OCI-LY7 (cell line): ENCODE measurements around the gene MAEA. TPM values are rescaled to one million over a fixed set of nuclear protein-coding genes. Genes with fewer than 3 reads are reported as not detected.

Source experiments
- BruUV-seq: library from RNA; stranded (reverse); fragments of 400-500 nt; replicated peaks from 2 replicates; lab custom pipeline; 2021; lab: Mats Ljungman, UMichigan
- CTCF ChIA-PET: fragments of 300-600 bp; sonication (Branson Sonifier 250); formaldehyde crosslinking; loops from one replicate; lab custom pipeline; 2022; ENCODE audit warnings: antibody characterized with exemption; ENCODE audit not compliant: unreplicated experiment; lab: Charles Lee
- POLR2A ChIA-PET: fragments of 300-600 bp; sonication (Branson Sonifier 250); formaldehyde crosslinking; loops from one replicate; lab custom pipeline; 2022; ENCODE audit warnings: antibody characterized with exemption; lab: Charles Lee
- DNase-seq: peaks from one replicate; pipeline ENCODE4 v3.0.0-alpha.2; 2015; ENCODE audit warnings: low spot score
- H2AFZ ChIP-seq: fragments of 200-600 bp; sonication (generic), shearing (Covaris generic); 2 replicates; pipeline ENCODE4 v1.6.1; 2014; ENCODE audit warnings: mild to moderate bottlenecking, antibody characterized with exemption, low read length, moderate library complexity
- H3K27ac ChIP-seq: fragments of 200-600 bp; sonication (generic); 2 replicates; pipeline ENCODE4 v1.5.1; 2014; ENCODE audit warnings: mixed run types, low read depth, mild to moderate bottlenecking, moderate library complexity, low read length, inconsistent platforms; ENCODE audit not compliant: poor library complexity, severe bottlenecking
- H3K36me3 ChIP-seq: fragments of 200-600 bp; sonication (generic); 2 replicates; pipeline ENCODE4 v1.6.1; 2014; ENCODE audit warnings: mild to moderate bottlenecking, antibody characterized with exemption, low read length, moderate library complexity, mixed read lengths; ENCODE audit not compliant: insufficient read depth
- H3K4me1 ChIP-seq: fragments of 200-600 bp; sonication (generic); 2 replicates; pipeline ENCODE4 v1.5.1; 2014; ENCODE audit warnings: mild to moderate bottlenecking, low read length; ENCODE audit not compliant: insufficient read depth, poor library complexity, severe bottlenecking
- H3K4me2 ChIP-seq: fragments of 200-600 bp; sonication (generic); 2 replicates; pipeline ENCODE4 v1.6.1; 2014; ENCODE audit warnings: mild to moderate bottlenecking, low read length
- H3K4me3 ChIP-seq: fragments of 200-600 bp; sonication (generic); 2 replicates; pipeline ENCODE4 v1.5.1; 2014; ENCODE audit warnings: mild to moderate bottlenecking, low read depth, low read length; ENCODE audit not compliant: poor library complexity, severe bottlenecking
- H3K79me2 ChIP-seq: fragments of 200-600 bp; sonication (generic); 2 replicates; pipeline ENCODE4 v1.6.1; 2016; ENCODE audit warnings: low read depth, mild to moderate bottlenecking, low read length, moderate library complexity, mixed read lengths; ENCODE audit not compliant: insufficient read depth
- H3K9me2 ChIP-seq: fragments of 200-600 bp; sonication (generic); 2 replicates; pipeline ENCODE4 v1.6.1; 2016; ENCODE audit warnings: mild to moderate bottlenecking, low read length, mixed read lengths; ENCODE audit not compliant: insufficient read depth
- H3K9me3 ChIP-seq: fragments of 200-600 bp; sonication (generic); 2 replicates; pipeline ENCODE4 v1.6.1; 2014; ENCODE audit warnings: mild to moderate bottlenecking, mixed run types, low read length, mixed read lengths
- H4K20me1 ChIP-seq: fragments of 200-600 bp; sonication (generic); 2 replicates; pipeline ENCODE4 v1.6.1; 2014; ENCODE audit warnings: mild to moderate bottlenecking, antibody characterized with exemption, low read length, moderate library complexity, mixed read lengths; ENCODE audit not compliant: insufficient read depth
- EZH2phosphoT487 ChIP-seq: fragments of 200-600 bp; sonication (generic); IDR thresholded peaks from 2 replicates; pipeline ENCODE4 v1.6.1; 2018; ENCODE audit warnings: low read depth, borderline replicate concordance, mild to moderate bottlenecking, mixed run types, antibody characterized with exemption, low read length, moderate library complexity, mixed read lengths
- intact Hi-C: fragments of 100-400 bp; cut with micrococcal nuclease; formaldehyde crosslinking; loops from one replicate; pipeline ENCODE4 v1.10.0; 2022; ENCODE audit not compliant: unreplicated experiment
- total RNA-seq, 2 experiments: library from RNA; depleted of rRNA in 1 of 2; stranded (reverse); fragments of >200 nt in 1 of 2; shearing (Covaris generic) in 1 of 2; gene quantifications; 2 replicates each; pipeline ENCODE4 v1.2.3, GENCODE V29; 2014 to 2022
- TF ChIP-seq, protein P1 (sequence below): fragments of 200-600 bp; sonication (generic); conservative IDR thresholded peaks from 2 replicates; pipeline ENCODE4 v1.5.1; 2014; ENCODE audit warnings: mild to moderate bottlenecking, antibody characterized with exemption, low read length, moderate library complexity, mixed read lengths

Gene MAEA
- total RNA-seq, 2 experiments from 2014 or later: 53.2 to 59.3 TPM

DNA sequence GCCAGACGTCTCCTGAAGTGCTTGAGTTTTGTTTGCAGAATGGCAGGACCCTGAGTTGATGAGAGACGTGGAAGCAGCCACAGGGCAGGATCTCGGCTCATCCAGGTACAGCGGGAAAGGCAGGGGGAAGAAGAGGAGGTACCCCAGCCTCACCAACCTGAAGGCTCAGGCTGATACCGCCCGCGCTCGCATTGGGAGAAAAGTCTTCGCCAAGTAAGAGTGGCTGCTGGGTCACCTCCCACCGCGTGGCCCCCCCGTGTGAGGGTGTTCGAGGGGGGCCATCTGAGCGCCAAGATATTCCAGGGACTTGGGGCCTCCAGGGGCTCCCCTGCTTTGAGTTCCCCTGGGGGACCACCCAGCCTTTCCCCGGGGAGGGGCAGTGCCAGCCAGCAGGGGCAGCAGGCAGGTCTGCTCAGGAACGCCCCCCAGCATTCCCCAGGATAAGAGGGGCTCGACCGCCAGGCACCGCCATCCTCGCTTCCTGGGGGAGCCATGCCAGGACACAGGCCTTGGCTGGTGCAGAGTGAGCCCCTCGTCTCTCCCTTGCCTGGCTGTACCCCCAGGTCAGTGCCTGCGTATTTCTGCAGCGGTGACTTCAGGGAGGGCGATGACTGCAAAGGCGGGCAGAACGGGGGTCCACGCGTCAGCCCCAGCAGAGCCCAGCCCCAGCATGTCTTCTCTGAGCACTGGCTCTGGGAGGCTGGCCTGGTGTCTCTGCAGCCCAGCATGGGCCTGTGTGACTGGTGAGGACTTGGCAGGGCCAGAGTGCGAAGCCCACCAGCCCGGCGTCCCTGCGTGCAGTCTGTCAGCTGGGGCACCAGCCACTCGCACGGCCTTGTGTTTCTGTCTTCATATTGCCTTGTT, 94.3 kb downstream of the MAEA start:
- POLR2A ChIA-PET: no interaction called here
- CTCF ChIA-PET: no interaction called here
- BruUV-seq: no TSS peak

DNA sequence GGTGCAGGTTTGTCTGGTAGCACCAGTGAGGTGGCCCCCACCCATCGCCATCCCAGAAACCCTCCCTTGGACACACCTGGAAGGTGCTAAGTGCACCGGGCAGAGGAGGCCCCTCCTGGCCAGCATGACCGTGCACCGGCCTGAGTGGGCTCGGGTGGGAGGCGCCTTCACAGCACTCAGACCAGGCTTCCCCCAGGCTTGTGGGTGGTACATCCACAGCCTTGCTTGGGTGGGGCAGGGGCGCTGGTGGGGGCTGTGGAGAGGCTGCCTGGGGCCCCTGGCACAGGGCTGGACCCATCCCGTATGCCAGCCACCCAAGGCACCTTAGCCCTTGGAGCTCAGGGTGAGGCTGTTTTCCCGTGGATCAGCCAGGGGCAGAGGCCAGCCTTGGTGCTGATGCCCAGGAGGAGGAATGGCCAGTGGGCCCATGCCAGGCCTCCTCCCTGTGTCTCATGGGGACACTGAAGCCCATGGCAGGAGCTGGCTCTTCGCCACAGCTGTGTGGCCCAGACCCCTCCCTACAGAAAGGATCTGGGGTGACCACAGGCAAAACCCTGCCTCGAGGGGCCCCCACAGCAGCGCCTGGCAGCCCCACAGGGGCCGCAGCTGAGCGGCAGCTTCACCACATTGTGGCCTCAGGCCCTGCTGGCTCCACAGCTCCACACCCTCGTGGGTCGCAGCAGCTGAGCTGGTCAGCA, 95.1 kb downstream of the MAEA start:
- peaks cover 17% of the 10 kb centered on the region for H3K9me3 ChIP-seq
- CTCF ChIA-PET: no interaction called here
- no peak overlapping the region for H3K4me2 ChIP-seq
- TF ChIP-seq, protein P1, sequence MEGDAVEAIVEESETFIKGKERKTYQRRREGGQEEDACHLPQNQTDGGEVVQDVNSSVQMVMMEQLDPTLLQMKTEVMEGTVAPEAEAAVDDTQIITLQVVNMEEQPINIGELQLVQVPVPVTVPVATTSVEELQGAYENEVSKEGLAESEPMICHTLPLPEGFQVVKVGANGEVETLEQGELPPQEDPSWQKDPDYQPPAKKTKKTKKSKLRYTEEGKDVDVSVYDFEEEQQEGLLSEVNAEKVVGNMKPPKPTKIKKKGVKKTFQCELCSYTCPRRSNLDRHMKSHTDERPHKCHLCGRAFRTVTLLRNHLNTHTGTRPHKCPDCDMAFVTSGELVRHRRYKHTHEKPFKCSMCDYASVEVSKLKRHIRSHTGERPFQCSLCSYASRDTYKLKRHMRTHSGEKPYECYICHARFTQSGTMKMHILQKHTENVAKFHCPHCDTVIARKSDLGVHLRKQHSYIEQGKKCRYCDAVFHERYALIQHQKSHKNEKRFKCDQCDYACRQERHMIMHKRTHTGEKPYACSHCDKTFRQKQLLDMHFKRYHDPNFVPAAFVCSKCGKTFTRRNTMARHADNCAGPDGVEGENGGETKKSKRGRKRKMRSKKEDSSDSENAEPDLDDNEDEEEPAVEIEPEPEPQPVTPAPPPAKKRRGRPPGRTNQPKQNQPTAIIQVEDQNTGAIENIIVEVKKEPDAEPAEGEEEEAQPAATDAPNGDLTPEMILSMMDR: no peak
- no peak for TF ChIP-seq EZH2phosphoT487
- no peak overlapping the region for H3K4me3 ChIP-seq
- DNase-seq: no peak
- POLR2A ChIA-PET: no interaction called here
- H3K27ac ChIP-seq: no peak overlapping the region
- no peak overlapping the region for H2AFZ ChIP-seq
- H3K79me2 ChIP-seq: no peaks in the 10 kb centered on the region
- H3K36me3 ChIP-seq: peaks cover 38% of the 10 kb centered on the region
- no peaks in the 10 kb centered on the region for H3K4me1 ChIP-seq
- BruUV-seq: no TSS peak
- intact Hi-C loops: no loop called here
- no peaks in the 10 kb centered on the region for H3K9me2 ChIP-seq
- no peaks in the 10 kb centered on the region for H4K20me1 ChIP-seq

More for the DNA sequence above, 94.3 kb downstream of the MAEA start:
- no peaks in the 10 kb centered on the region for H3K79me2 ChIP-seq
- no peak overlapping the region for H3K4me2 ChIP-seq
- H3K4me3 ChIP-seq: no peak overlapping the region
- H3K36me3 ChIP-seq: peaks cover 30% of the 10 kb centered on the region
- TF ChIP-seq EZH2phosphoT487: no peak
- TF ChIP-seq, protein P1: no peak
- H3K4me1 ChIP-seq: no peaks in the 10 kb centered on the region
- no peaks in the 10 kb centered on the region for H4K20me1 ChIP-seq
- no peak overlapping the region for H3K27ac ChIP-seq
- intact Hi-C loops: no loop called here
- no peak for DNase-seq
- H3K9me3 ChIP-seq: peaks cover 9% of the 10 kb centered on the region
- no peaks in the 10 kb centered on the region for H3K9me2 ChIP-seq
- no peak overlapping the region for H2AFZ ChIP-seq
